ENCODE measurements around the gene NUP210L. TPM values are rescaled to one million over a fixed set of nuclear protein-coding genes. Genes with fewer than 3 reads are reported as not detected.

NUP210L gene
- total and polyA plus RNA-seq, 9 donors = 0.04 to 0.19 (median 0.07) TPM; not detected in 4

DNA sequence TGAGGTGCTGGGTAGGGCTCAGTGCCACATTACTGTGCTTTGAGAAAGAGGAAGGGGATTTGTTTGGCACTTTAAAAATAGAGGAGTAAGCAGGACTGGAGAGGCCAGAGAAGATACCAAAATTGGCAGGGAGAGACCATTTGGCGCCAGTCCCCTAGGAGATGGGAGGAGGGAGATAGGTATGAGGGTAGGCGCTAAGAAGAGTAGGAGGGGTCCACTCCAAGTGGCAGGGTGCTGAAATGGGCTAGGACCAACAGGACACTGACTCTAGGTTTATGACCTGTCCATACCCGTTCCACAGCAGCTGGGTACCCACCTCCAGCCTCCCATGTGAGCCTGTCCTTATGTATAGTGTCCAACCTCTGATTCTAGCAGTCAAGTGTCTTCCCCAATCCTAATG is 195.4 kb downstream of the NUP210L start:
- 73% methylated on average over 2 of the region's 3 CpGs for WGBS (ENCODE audit: insufficient coverage)
- peak; percentile 39 for DNase-seq
- Histone ChIP-seq H3K27ac (ENCODE audit: low read length) (peak overlapping the region; percentile 93), H3K9me3 (replicated peaks; ENCODE audit: control insufficient read depth, low read depth, low read length) (no peaks in the 10 kb centered on the region), H3K4me1 (ENCODE audit: control insufficient read depth, insufficient read depth, low read length) (peaks cover 46% of the 10 kb centered on the region), H3K4me3 (ENCODE audit: low read length) (no peak overlapping the region), H3K36me3 (ENCODE audit: control insufficient read depth, insufficient read depth, low read length) (peaks cover 27% of the 10 kb centered on the region), H3K27me3 (ENCODE audit: control insufficient read depth, insufficient read depth, low read length) (no peaks in the 10 kb centered on the region)

DNA sequence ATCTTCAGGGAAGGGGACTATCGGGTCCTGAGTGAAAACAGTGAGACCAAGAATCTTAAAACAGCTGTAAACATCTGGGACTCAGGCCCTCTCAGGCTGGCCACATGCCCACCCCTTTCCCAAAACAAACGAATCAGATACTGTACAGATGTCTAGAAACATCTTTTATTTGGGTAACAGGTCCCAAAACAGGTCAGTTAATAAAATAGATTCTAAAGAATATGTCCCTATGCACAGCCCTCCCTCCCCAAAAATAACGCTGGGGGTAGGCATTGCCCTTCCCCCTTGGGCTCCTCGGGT is 196.0 kb downstream of the NUP210L start:
- WGBS (ENCODE audit: insufficient coverage) = 20% methylated on average over 1 of the region's 4 CpGs

GRCh38 chr1:153958111-153958960 is 196.5 kb downstream of the NUP210L start, which contains the start of gene CRTC2:
Gene CRTC2 (minus strand): TSS chr1:153958612. CDS start chr1:153958497, 115 bp downstream.
- WGBS (ENCODE audit: insufficient coverage) = under 1% methylated on average over 61 of the region's 75 CpGs
- H3K4me1 ChIP-seq (ENCODE audit: control insufficient read depth, insufficient read depth, low read length) = peaks cover 41% of the 10 kb centered on the region
- H3K4me3 ChIP-seq (ENCODE audit: low read length) = peak within 1 kb of the TSS; percentile 92
- DNase-seq = peak; percentile 100
- H3K27me3 ChIP-seq (ENCODE audit: control insufficient read depth, insufficient read depth, low read length) = no peaks in the 10 kb centered on the region
- H3K36me3 ChIP-seq (ENCODE audit: control insufficient read depth, insufficient read depth, low read length) = peaks cover 37% of the 10 kb centered on the region
- peak within 1 kb of the TSS; percentile 93 for H3K27ac ChIP-seq (ENCODE audit: low read length)
- no peaks in the 10 kb centered on the region for H3K9me3 ChIP-seq (replicated peaks; ENCODE audit: control insufficient read depth, low read depth, low read length)

More for the DNA sequence above, 196.0 kb downstream of the NUP210L start:
- no peaks in the 10 kb centered on the region for H3K27me3 ChIP-seq (ENCODE audit: control insufficient read depth, insufficient read depth, low read length)
- peaks cover 32% of the 10 kb centered on the region for H3K36me3 ChIP-seq (ENCODE audit: control insufficient read depth, insufficient read depth, low read length)
- H3K9me3 ChIP-seq (replicated peaks; ENCODE audit: control insufficient read depth, low read depth, low read length) = no peaks in the 10 kb centered on the region
- peak overlapping the region; percentile 93 for H3K27ac ChIP-seq (ENCODE audit: low read length)
- DNase-seq = no peak
- peak overlapping the region; percentile 31 for H3K4me3 ChIP-seq (ENCODE audit: low read length)
- peaks cover 42% of the 10 kb centered on the region for H3K4me1 ChIP-seq (ENCODE audit: control insufficient read depth, insufficient read depth, low read length)

- peaks cover 41% of the 10 kb centered on the region for H3K36me3 ChIP-seq (ENCODE audit: control insufficient read depth, insufficient read depth, low read length)
- H3K4me3 ChIP-seq (ENCODE audit: low read length) = peak overlapping the region; percentile 92
- no peaks in the 10 kb centered on the region for H3K27me3 ChIP-seq (ENCODE audit: control insufficient read depth, insufficient read depth, low read length)
- H3K4me1 ChIP-seq (ENCODE audit: control insufficient read depth, insufficient read depth, low read length) = peaks cover 38% of the 10 kb centered on the region
- H3K27ac ChIP-seq (ENCODE audit: low read length) = peak overlapping the region; percentile 86
- 0% methylated on average over 9 of the region's 13 CpGs for WGBS (ENCODE audit: insufficient coverage)
- no peaks in the 10 kb centered on the region for H3K9me3 ChIP-seq (replicated peaks; ENCODE audit: control insufficient read depth, low read depth, low read length)
- DNase-seq = no peak
Observed at GRCh38 chr1:153957744-153958110, 197.1 kb downstream of the NUP210L start.

GRCh38 chr1:153956997-153957715 is 197.7 kb downstream of the NUP210L start:
- no CpG with 5 or more reads among the region's 6 CpGs for WGBS (ENCODE audit: insufficient coverage)
- no peak overlapping the region for H3K27ac ChIP-seq (ENCODE audit: low read length)
- H3K4me3 ChIP-seq (ENCODE audit: low read length) = peak overlapping the region; percentile 92
- no peaks in the 10 kb centered on the region for H3K27me3 ChIP-seq (ENCODE audit: control insufficient read depth, insufficient read depth, low read length)
- peaks cover 33% of the 10 kb centered on the region for H3K4me1 ChIP-seq (ENCODE audit: control insufficient read depth, insufficient read depth, low read length)
- no peaks in the 10 kb centered on the region for H3K9me3 ChIP-seq (replicated peaks; ENCODE audit: control insufficient read depth, low read depth, low read length)
- DNase-seq = no peak
- H3K36me3 ChIP-seq (ENCODE audit: control insufficient read depth, insufficient read depth, low read length) = peaks cover 46% of the 10 kb centered on the region

DNA sequence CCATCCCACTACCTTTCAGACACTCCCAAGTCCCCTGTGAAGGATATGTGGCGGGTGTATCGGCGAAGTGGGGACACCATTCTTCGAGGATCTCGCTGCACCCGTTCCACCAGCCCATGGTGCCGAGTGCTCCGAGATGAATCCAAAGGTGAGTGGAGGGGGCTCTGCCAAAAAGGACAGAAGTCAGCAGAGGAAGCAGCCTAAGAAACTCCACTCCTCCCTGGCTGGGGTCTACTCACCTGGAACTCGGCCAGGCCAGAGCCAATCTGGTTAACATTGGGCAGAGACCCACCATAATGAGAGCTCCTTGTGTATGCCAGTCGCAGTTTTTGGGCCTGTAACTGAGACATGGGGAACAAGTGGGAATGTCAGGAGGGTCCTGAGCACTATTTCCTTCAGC is 200.0 kb downstream of the NUP210L start:
- WGBS (ENCODE audit: insufficient coverage) = 92% methylated on average over 7 of the region's 10 CpGs
- no peak overlapping the region for H3K4me3 ChIP-seq (ENCODE audit: low read length)
- H3K4me1 ChIP-seq (ENCODE audit: control insufficient read depth, insufficient read depth, low read length) = peaks cover 23% of the 10 kb centered on the region
- no peaks in the 10 kb centered on the region for H3K9me3 ChIP-seq (replicated peaks; ENCODE audit: control insufficient read depth, low read depth, low read length)
- H3K36me3 ChIP-seq (ENCODE audit: control insufficient read depth, insufficient read depth, low read length) = peaks cover 52% of the 10 kb centered on the region
- H3K27me3 ChIP-seq (ENCODE audit: control insufficient read depth, insufficient read depth, low read length) = no peaks in the 10 kb centered on the region
- no peak overlapping the region for H3K27ac ChIP-seq (ENCODE audit: low read length)
- no peak for DNase-seq

- DNase-seq = no peak
- Histone ChIP-seq H3K4me3 (ENCODE audit: low read length) (no peak overlapping the region), H3K27me3 (ENCODE audit: control insufficient read depth, insufficient read depth, low read length) (no peaks in the 10 kb centered on the region), H3K36me3 (ENCODE audit: control insufficient read depth, insufficient read depth, low read length) (peaks cover 53% of the 10 kb centered on the region), H3K4me1 (ENCODE audit: control insufficient read depth, insufficient read depth, low read length) (peaks cover 16% of the 10 kb centered on the region), H3K27ac (ENCODE audit: low read length) (no peak overlapping the region), H3K9me3 (replicated peaks; ENCODE audit: control insufficient read depth, low read depth, low read length) (no peaks in the 10 kb centered on the region)
- WGBS (ENCODE audit: insufficient coverage) = 90% methylated on average over 2 of the region's 4 CpGs
Observed at GRCh38 chr1:153953859-153954365, 201.0 kb downstream of the NUP210L start.

- no peak for DNase-seq
- H3K9me3 ChIP-seq (replicated peaks; ENCODE audit: control insufficient read depth, low read depth, low read length) = no peaks in the 10 kb centered on the region
- peaks cover 67% of the 10 kb centered on the region for H3K36me3 ChIP-seq (ENCODE audit: control insufficient read depth, insufficient read depth, low read length)
- H3K27ac ChIP-seq (ENCODE audit: low read length) = no peak overlapping the region
- no peak overlapping the region for H3K4me3 ChIP-seq (ENCODE audit: low read length)
- peaks cover 6% of the 10 kb centered on the region for H3K4me1 ChIP-seq (ENCODE audit: control insufficient read depth, insufficient read depth, low read length)
- 80% methylated on average over 1 of the region's 2 CpGs for WGBS (ENCODE audit: insufficient coverage)
- no peaks in the 10 kb centered on the region for H3K27me3 ChIP-seq (ENCODE audit: control insufficient read depth, insufficient read depth, low read length)
Observed at GRCh38 chr1:153951801-153952200, 203.1 kb downstream of the NUP210L start.

DNA sequence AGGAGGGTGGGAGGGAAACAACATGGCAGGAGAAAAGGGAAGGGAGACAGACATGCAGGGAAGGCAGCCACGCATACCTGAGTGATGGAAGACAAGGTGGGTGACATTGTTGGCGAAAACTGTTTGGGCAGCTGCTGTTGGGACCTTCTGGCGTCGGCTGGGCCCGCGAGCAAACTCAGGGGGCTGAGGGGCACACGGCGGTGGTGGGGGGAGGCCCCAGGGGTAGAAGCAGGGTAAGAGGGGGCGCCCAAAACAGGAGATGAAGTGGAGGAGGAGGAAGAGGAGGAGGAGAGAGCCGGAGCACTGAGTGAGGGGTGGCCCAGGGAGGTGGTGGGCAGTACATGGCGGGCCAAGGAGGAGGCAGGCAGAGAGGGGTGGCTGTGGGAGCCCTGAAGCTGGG is 203.7 kb downstream of the NUP210L start:
- Histone ChIP-seq H3K27ac (ENCODE audit: low read length) (no peak overlapping the region), H3K36me3 (ENCODE audit: control insufficient read depth, insufficient read depth, low read length) (peaks cover 67% of the 10 kb centered on the region), H3K27me3 (ENCODE audit: control insufficient read depth, insufficient read depth, low read length) (no peaks in the 10 kb centered on the region), H3K4me1 (ENCODE audit: control insufficient read depth, insufficient read depth, low read length) (peaks cover 4% of the 10 kb centered on the region), H3K9me3 (replicated peaks; ENCODE audit: control insufficient read depth, low read depth, low read length) (no peaks in the 10 kb centered on the region), H3K4me3 (ENCODE audit: low read length) (no peak overlapping the region)
- no peak for DNase-seq
- 95% methylated on average over 11 of the region's 11 CpGs for WGBS (ENCODE audit: insufficient coverage)

DNA sequence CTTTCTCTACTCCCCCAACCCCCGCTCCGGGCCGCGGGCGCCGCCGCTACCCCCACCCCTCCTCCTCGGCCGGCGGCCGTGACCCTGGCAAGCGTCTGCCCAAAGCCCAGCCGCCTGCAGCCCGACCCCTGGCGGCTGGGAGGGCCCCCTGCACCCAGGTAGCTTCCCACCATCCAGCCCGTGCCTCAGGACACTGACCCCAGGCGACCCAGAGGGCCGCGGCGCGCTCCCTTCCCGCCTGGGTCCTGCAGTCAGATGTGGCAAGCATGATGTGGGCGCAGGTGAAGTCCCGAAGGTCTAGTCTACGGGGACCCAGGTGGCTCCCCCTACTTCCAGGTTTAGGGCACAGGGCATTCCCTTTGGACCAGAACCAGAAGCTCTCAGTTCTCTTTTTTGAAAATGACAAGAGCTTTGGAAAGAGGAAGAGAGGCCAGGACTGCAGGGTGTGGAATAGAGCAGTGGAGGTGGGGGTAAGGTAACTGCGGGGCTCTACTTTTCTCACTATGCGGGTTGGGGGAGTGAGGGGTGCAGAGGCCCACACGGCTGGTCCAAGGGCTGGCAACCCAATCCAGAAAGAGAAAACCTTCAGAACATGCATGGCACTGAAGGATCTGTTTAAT is 208.1 kb downstream of the NUP210L start, which contains the start of gene DENND4B:
Gene DENND4B, minus strand, starts transcription at position 97 of the 620 bp plus-strand sequence. CDS start 2,344 bp downstream, outside the sequence.
- Histone ChIP-seq H3K4me3 (ENCODE audit: low read length) (peak within 1 kb of the TSS; percentile 71), H3K4me1 (ENCODE audit: control insufficient read depth, insufficient read depth, low read length) (peaks cover 17% of the 10 kb centered on the region), H3K9me3 (replicated peaks; ENCODE audit: control insufficient read depth, low read depth, low read length) (no peaks in the 10 kb centered on the region), H3K36me3 (ENCODE audit: control insufficient read depth, insufficient read depth, low read length) (peaks cover 61% of the 10 kb centered on the region), H3K27ac (ENCODE audit: low read length) (peak within 1 kb of the TSS; percentile 95), H3K27me3 (ENCODE audit: control insufficient read depth, insufficient read depth, low read length) (no peaks in the 10 kb centered on the region)
- 13% methylated on average over 19 of the region's 28 CpGs for WGBS (ENCODE audit: insufficient coverage)
- DNase-seq = peak; percentile 91

Measured in muscle of leg (tissue), 11 donors.